Calu3 (cell line): Measurements from ENCODE around the gene KLK7. TPM values are rescaled to one million over a fixed set of nuclear protein-coding genes. Genes with fewer than 3 reads are reported as not detected.

ENCODE experiments used
- BruUV-seq: library from RNA; stranded (reverse); fragments of 400-500 nt; replicated peaks from 2 replicates; lab custom pipeline; 2021; lab: Mats Ljungman, UMichigan
- CTCF ChIA-PET: fragments of 300-600 bp; sonication (Branson Sonifier 250); formaldehyde crosslinking; loops from one replicate; lab custom pipeline; 2022; ENCODE audit warnings: antibody characterized with exemption; lab: Charles Lee
- DNase-seq: peaks from one replicate; pipeline ENCODE4 v3.0.0; 2022
- H3K27ac Mint-ChIP-seq: one replicate; pipeline ENCODE4 v1.8.0; 2022; ENCODE audit warnings: mixed read lengths; ENCODE audit not compliant: unreplicated experiment
- H3K27me3 Mint-ChIP-seq: one replicate; pipeline ENCODE4 v1.8.0; 2022; ENCODE audit warnings: mixed read lengths; ENCODE audit not compliant: unreplicated experiment
- H3K36me3 Mint-ChIP-seq: one replicate; pipeline ENCODE4 v1.8.0; 2022; ENCODE audit warnings: mild to moderate bottlenecking, moderate library complexity, mixed read lengths; ENCODE audit not compliant: insufficient read depth, unreplicated experiment
- H3K4me1 Mint-ChIP-seq: one replicate; pipeline ENCODE4 v1.8.0; 2022; ENCODE audit warnings: mild to moderate bottlenecking, low read depth, mixed read lengths; ENCODE audit not compliant: unreplicated experiment
- H3K4me3 Mint-ChIP-seq: one replicate; pipeline ENCODE4 v1.8.0; 2022; ENCODE audit warnings: mild to moderate bottlenecking, low read depth, moderate library complexity, mixed read lengths; ENCODE audit not compliant: unreplicated experiment
- H3K9me3 Mint-ChIP-seq: one replicate; pipeline ENCODE4 v1.8.0; 2022; ENCODE audit warnings: low read depth, mixed read lengths; ENCODE audit not compliant: unreplicated experiment
- CTCF ChIP-seq: fragments of 200-600 bp; IDR thresholded peaks from one replicate; pipeline ENCODE4 v1.8.0; 2022; ENCODE audit warnings: antibody characterized with exemption; ENCODE audit not compliant: unreplicated experiment
- intact Hi-C: fragments of 100-400 bp; cut with micrococcal nuclease; formaldehyde crosslinking; loops from one replicate; pipeline ENCODE4 v1.10.0; 2022; ENCODE audit not compliant: unreplicated experiment
- total RNA-seq: library from RNA; stranded (reverse); gene quantifications from 2 replicates; pipeline ENCODE4 v1.2.3, GENCODE V29; 2022

Gene KLK7
- total RNA-seq, 1 experiment from 2014 or later = 6.5 TPM

- CTCF ChIA-PET = no interaction called here
- Mint-ChIP-seq H3K4me1 (peaks cover 10% of the 10 kb centered on the region), H3K27ac (peak within 1 kb of the TSS; percentile 0), H3K27me3 (peaks cover 43% of the 10 kb centered on the region), H3K36me3 (peaks cover 9% of the 10 kb centered on the region), H3K4me3 (no peak within 1 kb of the TSS), H3K9me3 (no peaks in the 10 kb centered on the region)
- DNase-seq = no peak
- BruUV-seq = no TSS peak
- no peak for TF ChIP-seq CTCF
- intact Hi-C loops = no loop called here
These were observed 30.8 kb downstream of the KLK7 start, which contains the start of gene KLK5 for GRCh38 chr19:50952910-50953309. KLK5 (minus strand) TSS chr19:50953038; CDS start chr19:50952657, 381 bp downstream.

- intact Hi-C loops = no loop called here
- TF ChIP-seq CTCF = no peak
- no peak for DNase-seq
- BruUV-seq = no TSS peak
- Mint-ChIP-seq H3K27me3 (peaks cover 52% of the 10 kb centered on the region), H3K4me3 (no peak overlapping the region), H3K4me1 (peaks cover 10% of the 10 kb centered on the region), H3K36me3 (peaks cover 5% of the 10 kb centered on the region), H3K9me3 (no peaks in the 10 kb centered on the region), H3K27ac (no peak overlapping the region)
- CTCF ChIA-PET = no interaction called here
These were observed 33.9 kb downstream of the KLK7 start for GRCh38 chr19:50949861-50950260.

GRCh38 chr19:50947123-50947522 lies 36.6 kb downstream of the KLK7 start:
- Mint-ChIP-seq H3K9me3 (no peaks in the 10 kb centered on the region), H3K36me3 (peaks cover 5% of the 10 kb centered on the region), H3K4me3 (no peak overlapping the region), H3K27me3 (peaks cover 37% of the 10 kb centered on the region), H3K4me1 (no peaks in the 10 kb centered on the region), H3K27ac (no peak overlapping the region)
- TF ChIP-seq CTCF = no peak
- no peak for DNase-seq
- BruUV-seq = no TSS peak
- CTCF ChIA-PET = interaction anchor here (0.6 to 0.7 kb wide), 3 partner anchors 25 to 100 kb away, joined by 4 to 8 read pairs (median 5); no protein-coding TSS in a partner anchor
- intact Hi-C loops = no loop called here

GRCh38 chr19:50944795-50945194 lies 38.9 kb downstream of the KLK7 start:
- no peaks in the 10 kb centered on the region for H3K9me3 Mint-ChIP-seq
- H3K27me3 Mint-ChIP-seq = peaks cover 28% of the 10 kb centered on the region
- no peak for TF ChIP-seq CTCF
- DNase-seq = no peak
- H3K36me3 Mint-ChIP-seq = no peaks in the 10 kb centered on the region
- intact Hi-C loops = no loop called here
- H3K4me3 Mint-ChIP-seq = no peak overlapping the region
- no TSS peak for BruUV-seq
- peak overlapping the region; percentile 10 for H3K27ac Mint-ChIP-seq
- CTCF ChIA-PET = interaction anchor here (0.7 kb wide), 1 partner anchor 34 kb away, joined by 4 read pairs; no protein-coding TSS in a partner anchor
- no peaks in the 10 kb centered on the region for H3K4me1 Mint-ChIP-seq
